HepG2 (cell line): ENCODE results near the gene FSTL1. TPM values are rescaled to one million over a fixed set of nuclear protein-coding genes. Genes with fewer than 3 reads are reported as not detected.
A peak's percentile ranks its signal among the peaks of the same experiment; 100 is the strongest.

Source experiments
- GABPA ChIP-seq, 2 experiments: IDR thresholded peaks; 2 replicates each; pipeline ENCODE4 v1.6.1; 2011 to 2016; ENCODE audit warnings: low read depth in 2 of 2, low read length in 1 of 2, missing biosample characterization in 1 of 2, missing genetic modification characterization in 1 of 2
- HOXA9 ChIP-seq: sonication (generic); formaldehyde crosslinking; IDR thresholded peaks from 2 replicates; pipeline ENCODE4 v1.8.1; 2022; ENCODE audit warnings: missing genetic modification reagents, mild to moderate bottlenecking, moderate library complexity, borderline replicate concordance
- NFKB2 ChIP-seq: sonication (generic); formaldehyde crosslinking; IDR thresholded peaks from 2 replicates; pipeline ENCODE4 v1.4.0; 2020; ENCODE audit warnings: missing genetic modification reagents, borderline replicate concordance
- RXRA ChIP-seq: sonication (generic); formaldehyde crosslinking; IDR thresholded peaks from 2 replicates; pipeline ENCODE4 v1.5.1; 2020; ENCODE audit warnings: missing genetic modification reagents
- SMAD9 ChIP-seq: sonication (generic); formaldehyde crosslinking; IDR thresholded peaks from 2 replicates; pipeline ENCODE4 v1.5.1; 2020; ENCODE audit warnings: mild to moderate bottlenecking, missing genetic modification reagents
- STAT5B ChIP-seq: sonication (generic); formaldehyde crosslinking; IDR thresholded peaks from 2 replicates; pipeline ENCODE4 v1.4.0; 2020; ENCODE audit warnings: missing genetic modification reagents
- TCF7 ChIP-seq: sonication (generic); IDR thresholded peaks from 2 replicates; pipeline ENCODE4 v1.6.1; 2016; ENCODE audit warnings: antibody characterized with exemption, low read depth
- ZFAT ChIP-seq: sonication (generic); formaldehyde crosslinking; conservative IDR thresholded peaks from 2 replicates; pipeline ENCODE4 v1.8.1; 2023; ENCODE audit warnings: missing genetic modification reagents, inconsistent platforms
- ZNF160 ChIP-seq: sonication (generic); formaldehyde crosslinking; IDR thresholded peaks from 2 replicates; pipeline ENCODE4 v1.8.0; 2022; ENCODE audit warnings: mild to moderate bottlenecking, inconsistent platforms, missing genetic modification reagents
- ZNF558 ChIP-seq: sonication (generic); formaldehyde crosslinking; IDR thresholded peaks from 2 replicates; pipeline ENCODE4 v1.9.0; 2022; ENCODE audit warnings: mild to moderate bottlenecking, missing genetic modification reagents, borderline replicate concordance
- ZNF572 ChIP-seq: sonication (generic); formaldehyde crosslinking; IDR thresholded peaks from 2 replicates; pipeline ENCODE4 v1.5.1; 2020; ENCODE audit warnings: mild to moderate bottlenecking, missing genetic modification reagents
- ZNF776 ChIP-seq: sonication (generic); formaldehyde crosslinking; IDR thresholded peaks from 2 replicates; pipeline ENCODE4 v1.4.0; 2020; ENCODE audit warnings: mild to moderate bottlenecking, missing genetic modification reagents
- polyA plus RNA-seq, 8 experiments: library from polyadenylated mRNA; depleted of rRNA in 3 of 8; stranded (reverse) in 7 of 8; unstranded in 1 of 8; fragments of >200 nt; fragmentation: Illumina TruSeq in 4 of 8; extraction: Trizol in 4 of 8; gene quantifications; 2 replicates each; pipeline versions ENCODE4 v1.2.1 to v1.2.3, GENCODE V29; 2011 to 2016; ENCODE audit warnings: low read depth in 4 of 8, missing spikeins in 1 of 8, mixed read lengths in 1 of 8; ENCODE audit not compliant: insufficient read depth in 1 of 8
- total RNA-seq, 5 experiments: library from RNA; depleted of rRNA; stranded (reverse); fragments of >200 nt; fragmentation: Illumina TruSeq; extraction: Trizol; gene quantifications; 2 replicates each; pipeline ENCODE4 v1.2.3, GENCODE V29; 2016; ENCODE audit warnings: low read depth in 1 of 5
- TF ChIP-seq, protein P1 (sequence below): IDR thresholded peaks from 2 replicates; pipeline ENCODE4 v1.6.1; 2016
- TF ChIP-seq, protein P2 (sequence below): sonication (generic); formaldehyde crosslinking; IDR thresholded peaks from 2 replicates; pipeline ENCODE4 v1.5.1; 2020; ENCODE audit warnings: missing genetic modification reagents, mild to moderate bottlenecking, borderline replicate concordance
- TF ChIP-seq, protein P3 (sequence below): sonication (generic); formaldehyde crosslinking; IDR thresholded peaks from 2 replicates; pipeline ENCODE4 v1.4.0; 2020; ENCODE audit warnings: missing genetic modification reagents
- TF ChIP-seq, protein P4 (sequence below), 2 experiments: sonication (generic) in 1 of 2; formaldehyde crosslinking in 1 of 2; IDR thresholded peaks; 2 replicates each; pipeline versions ENCODE4 v1.5.1 to v1.6.1; 2011 to 2020; ENCODE audit warnings: borderline replicate concordance in 1 of 2, low read depth in 1 of 2, low read length in 1 of 2, mild to moderate bottlenecking in 1 of 2, missing genetic modification reagents in 1 of 2, moderate library complexity in 1 of 2
- TF ChIP-seq, protein P5 (sequence below): sonication (generic); formaldehyde crosslinking; IDR thresholded peaks from 2 replicates; pipeline ENCODE4 v1.5.0; 2020; ENCODE audit warnings: missing genetic modification reagents

The FSTL1 gene
- total and polyA plus RNA-seq, 2 of the 13 experiments (the other 11 are each of a cell fraction or from before 2014, with no cell fraction given): 0.07 to 0.29 TPM

DNA sequence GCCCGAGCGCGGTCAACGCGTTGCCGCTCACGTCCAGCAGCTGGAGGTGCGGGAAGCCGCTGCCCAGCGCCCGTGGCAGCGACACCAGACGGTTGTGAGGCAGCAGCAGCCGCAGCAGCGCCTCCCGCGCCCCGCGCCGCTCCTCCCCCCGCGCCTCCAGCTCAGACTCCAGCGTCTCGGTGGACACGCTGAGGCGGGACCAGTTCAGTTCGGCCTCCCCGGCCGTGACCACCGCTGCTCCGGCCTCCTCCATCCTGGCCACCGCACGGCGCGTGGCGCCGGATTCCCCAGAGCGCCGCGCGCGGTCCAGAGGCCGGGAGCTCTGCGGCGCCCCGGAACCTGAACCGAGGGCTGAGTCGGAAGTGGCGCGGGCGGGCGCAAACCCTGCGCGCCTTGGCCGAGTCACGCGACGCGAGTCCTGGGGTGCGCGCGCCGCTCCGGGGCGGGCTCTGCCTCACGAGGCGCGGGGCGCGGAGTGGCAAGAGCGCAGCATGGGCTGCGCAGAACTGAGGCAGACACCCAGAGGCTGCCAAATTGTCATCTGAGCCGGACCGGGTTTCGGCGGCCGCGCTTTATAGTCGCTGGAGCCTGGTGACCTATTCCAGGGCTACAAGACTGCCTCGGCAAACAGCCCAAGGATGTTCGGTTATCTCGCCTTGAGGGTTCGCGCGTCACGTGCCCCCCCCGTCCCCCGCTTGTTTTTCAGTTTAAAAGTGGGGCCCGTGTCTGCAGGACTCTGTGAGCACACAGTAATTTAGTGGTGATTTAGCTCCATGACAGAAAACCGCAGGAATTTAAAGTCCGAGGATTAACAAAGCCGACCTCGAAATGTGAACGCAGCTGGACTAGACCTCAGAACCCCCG is 101.6 kb downstream of the FSTL1 start, which contains the start of gene LRRC58 (continued):
- TF ChIP-seq, protein P1, sequence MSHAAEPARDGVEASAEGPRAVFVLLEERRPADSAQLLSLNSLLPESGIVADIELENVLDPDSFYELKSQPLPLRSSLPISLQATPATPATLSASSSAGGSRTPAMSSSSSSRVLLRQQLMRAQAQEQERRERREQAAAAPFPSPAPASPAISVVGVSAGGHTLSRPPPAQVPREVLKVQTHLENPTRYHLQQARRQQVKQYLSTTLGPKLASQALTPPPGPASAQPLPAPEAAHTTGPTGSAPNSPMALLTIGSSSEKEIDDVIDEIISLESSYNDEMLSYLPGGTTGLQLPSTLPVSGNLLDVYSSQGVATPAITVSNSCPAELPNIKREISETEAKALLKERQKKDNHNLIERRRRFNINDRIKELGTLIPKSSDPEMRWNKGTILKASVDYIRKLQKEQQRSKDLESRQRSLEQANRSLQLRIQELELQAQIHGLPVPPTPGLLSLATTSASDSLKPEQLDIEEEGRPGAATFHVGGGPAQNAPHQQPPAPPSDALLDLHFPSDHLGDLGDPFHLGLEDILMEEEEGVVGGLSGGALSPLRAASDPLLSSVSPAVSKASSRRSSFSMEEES (CRISPR knock-in tag): peak; percentile 92
- TF ChIP-seq ZNF776 (CRISPR knock-in tag): peak; percentile 64; the same call in 1 of the 2 replicates
- TF ChIP-seq, protein P2, sequence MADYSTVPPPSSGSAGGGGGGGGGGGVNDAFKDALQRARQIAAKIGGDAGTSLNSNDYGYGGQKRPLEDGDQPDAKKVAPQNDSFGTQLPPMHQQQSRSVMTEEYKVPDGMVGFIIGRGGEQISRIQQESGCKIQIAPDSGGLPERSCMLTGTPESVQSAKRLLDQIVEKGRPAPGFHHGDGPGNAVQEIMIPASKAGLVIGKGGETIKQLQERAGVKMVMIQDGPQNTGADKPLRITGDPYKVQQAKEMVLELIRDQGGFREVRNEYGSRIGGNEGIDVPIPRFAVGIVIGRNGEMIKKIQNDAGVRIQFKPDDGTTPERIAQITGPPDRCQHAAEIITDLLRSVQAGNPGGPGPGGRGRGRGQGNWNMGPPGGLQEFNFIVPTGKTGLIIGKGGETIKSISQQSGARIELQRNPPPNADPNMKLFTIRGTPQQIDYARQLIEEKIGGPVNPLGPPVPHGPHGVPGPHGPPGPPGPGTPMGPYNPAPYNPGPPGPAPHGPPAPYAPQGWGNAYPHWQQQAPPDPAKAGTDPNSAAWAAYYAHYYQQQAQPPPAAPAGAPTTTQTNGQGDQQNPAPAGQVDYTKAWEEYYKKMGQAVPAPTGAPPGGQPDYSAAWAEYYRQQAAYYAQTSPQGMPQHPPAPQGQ: no peak
- no peak for TF ChIP-seq STAT5B (CRISPR knock-in tag)
- TF ChIP-seq RXRA (CRISPR knock-in tag): peak; percentile 70
- no peak for TF ChIP-seq TCF7
- TF ChIP-seq, protein P3, sequence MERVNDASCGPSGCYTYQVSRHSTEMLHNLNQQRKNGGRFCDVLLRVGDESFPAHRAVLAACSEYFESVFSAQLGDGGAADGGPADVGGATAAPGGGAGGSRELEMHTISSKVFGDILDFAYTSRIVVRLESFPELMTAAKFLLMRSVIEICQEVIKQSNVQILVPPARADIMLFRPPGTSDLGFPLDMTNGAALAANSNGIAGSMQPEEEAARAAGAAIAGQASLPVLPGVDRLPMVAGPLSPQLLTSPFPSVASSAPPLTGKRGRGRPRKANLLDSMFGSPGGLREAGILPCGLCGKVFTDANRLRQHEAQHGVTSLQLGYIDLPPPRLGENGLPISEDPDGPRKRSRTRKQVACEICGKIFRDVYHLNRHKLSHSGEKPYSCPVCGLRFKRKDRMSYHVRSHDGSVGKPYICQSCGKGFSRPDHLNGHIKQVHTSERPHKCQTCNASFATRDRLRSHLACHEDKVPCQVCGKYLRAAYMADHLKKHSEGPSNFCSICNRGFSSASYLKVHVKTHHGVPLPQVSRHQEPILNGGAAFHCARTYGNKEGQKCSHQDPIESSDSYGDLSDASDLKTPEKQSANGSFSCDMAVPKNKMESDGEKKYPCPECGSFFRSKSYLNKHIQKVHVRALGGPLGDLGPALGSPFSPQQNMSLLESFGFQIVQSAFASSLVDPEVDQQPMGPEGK (CRISPR knock-in tag): peak; percentile 53
- TF ChIP-seq ZFAT (CRISPR knock-in tag): 0 out of 2 replicates have a peak, but pooled peaks have one; percentile 54
- TF ChIP-seq GABPA (IDR thresholded peaks at IDR 0.05; ENCODE audit: low read depth, low read length): peak; percentile 87
- TF ChIP-seq GABPA (CRISPR knock-in tag; IDR thresholded peaks at IDR 0.05; ENCODE audit: low read depth): peak; percentile 79
- no peak for TF ChIP-seq ZNF558 (CRISPR knock-in tag)
- TF ChIP-seq, protein P4, sequence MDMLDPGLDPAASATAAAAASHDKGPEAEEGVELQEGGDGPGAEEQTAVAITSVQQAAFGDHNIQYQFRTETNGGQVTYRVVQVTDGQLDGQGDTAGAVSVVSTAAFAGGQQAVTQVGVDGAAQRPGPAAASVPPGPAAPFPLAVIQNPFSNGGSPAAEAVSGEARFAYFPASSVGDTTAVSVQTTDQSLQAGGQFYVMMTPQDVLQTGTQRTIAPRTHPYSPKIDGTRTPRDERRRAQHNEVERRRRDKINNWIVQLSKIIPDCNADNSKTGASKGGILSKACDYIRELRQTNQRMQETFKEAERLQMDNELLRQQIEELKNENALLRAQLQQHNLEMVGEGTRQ (IDR thresholded peaks at IDR 0.05; ENCODE audit: low read depth, low read length): peak; percentile 35; the same call in 1 of the 2 replicates
- TF ChIP-seq, protein P4 (CRISPR knock-in tag; IDR thresholded peaks at IDR 0.05; ENCODE audit: borderline replicate concordance): peak; percentile 76
- peak; percentile 87 for TF ChIP-seq HOXA9
- TF ChIP-seq, protein P5, sequence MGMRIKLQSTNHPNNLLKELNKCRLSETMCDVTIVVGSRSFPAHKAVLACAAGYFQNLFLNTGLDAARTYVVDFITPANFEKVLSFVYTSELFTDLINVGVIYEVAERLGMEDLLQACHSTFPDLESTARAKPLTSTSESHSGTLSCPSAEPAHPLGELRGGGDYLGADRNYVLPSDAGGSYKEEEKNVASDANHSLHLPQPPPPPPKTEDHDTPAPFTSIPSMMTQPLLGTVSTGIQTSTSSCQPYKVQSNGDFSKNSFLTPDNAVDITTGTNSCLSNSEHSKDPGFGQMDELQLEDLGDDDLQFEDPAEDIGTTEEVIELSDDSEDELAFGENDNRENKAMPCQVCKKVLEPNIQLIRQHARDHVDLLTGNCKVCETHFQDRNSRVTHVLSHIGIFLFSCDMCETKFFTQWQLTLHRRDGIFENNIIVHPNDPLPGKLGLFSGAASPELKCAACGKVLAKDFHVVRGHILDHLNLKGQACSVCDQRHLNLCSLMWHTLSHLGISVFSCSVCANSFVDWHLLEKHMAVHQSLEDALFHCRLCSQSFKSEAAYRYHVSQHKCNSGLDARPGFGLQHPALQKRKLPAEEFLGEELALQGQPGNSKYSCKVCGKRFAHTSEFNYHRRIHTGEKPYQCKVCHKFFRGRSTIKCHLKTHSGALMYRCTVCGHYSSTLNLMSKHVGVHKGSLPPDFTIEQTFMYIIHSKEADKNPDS (CRISPR knock-in tag): peak; percentile 90; the same call in 1 of the 2 replicates
- TF ChIP-seq ZNF160: no peak
- peak; percentile 98; the same call in 1 of the 2 replicates for TF ChIP-seq NFKB2 (CRISPR knock-in tag)
- TF ChIP-seq ZNF572 (CRISPR knock-in tag): no peak
- TF ChIP-seq SMAD9 (CRISPR knock-in tag): no peak; the same call in 1 of the 2 replicates
